Measurements from ENCODE around the gene DLK2.
"Not testable (repeated sequence)": the region's sequence is repeated elsewhere in the genome, so short reads cannot be mapped to it uniquely, and the experiment has no call there.

The DLK2 gene

DNA sequence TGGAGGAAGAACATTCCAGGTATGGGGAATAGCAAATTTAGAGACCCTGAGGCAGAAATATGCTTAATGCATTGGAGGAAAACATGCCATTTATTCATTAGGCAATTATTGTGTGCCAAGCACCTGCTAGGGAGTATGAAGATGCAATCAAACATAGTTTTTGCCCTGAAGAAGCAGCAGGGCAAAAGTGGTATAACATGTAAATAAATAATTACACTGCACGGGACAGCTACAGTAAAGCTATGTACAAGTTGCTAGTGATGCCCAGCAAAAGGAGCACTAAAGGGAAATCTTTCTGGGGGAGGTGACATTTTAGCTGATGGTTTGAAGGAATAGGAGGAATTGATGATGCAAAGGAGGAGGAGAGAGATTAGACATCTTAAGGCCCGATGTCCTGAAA, 21.4 kb upstream of the DLK2 start:
- Histone ChIP-seq H3K4me1 (peaks cover 28 to 47% (median 37%) of the 10 kb centered on the region in 10 experiments), H3K4me2 (peak overlapping the region; percentile 77 to 98 (median 95)), H3K9ac (peak overlapping the region; percentile 80 to 93 (median 86); a peak in 20 of 22 replicates), H3K4me3 (peak overlapping the region; percentile 61 to 80 (median 71)), H3K27ac (peak overlapping the region in 6 of 11 experiments; percentile 37 to 87 (median 80); a peak in 7 of 22 replicates), H3K27me3 (no peaks in the 10 kb centered on the region), H4K20me1 (peaks cover 0 to 19% (median 4%) of the 10 kb centered on the region in 11 experiments; a peak in 11 of 22 replicates), H3K9me3 (replicated peaks in 1 of 11) (no peaks in the 10 kb centered on the region), H3K36me3 (peaks cover 0 to 15% (median 4%) of the 10 kb centered on the region in 11 experiments; a peak in 3 of 22 replicates)
- TF ChIP-seq Cebpa-rat (IDR thresholded peaks at IDR 0.05): no peak

DNA sequence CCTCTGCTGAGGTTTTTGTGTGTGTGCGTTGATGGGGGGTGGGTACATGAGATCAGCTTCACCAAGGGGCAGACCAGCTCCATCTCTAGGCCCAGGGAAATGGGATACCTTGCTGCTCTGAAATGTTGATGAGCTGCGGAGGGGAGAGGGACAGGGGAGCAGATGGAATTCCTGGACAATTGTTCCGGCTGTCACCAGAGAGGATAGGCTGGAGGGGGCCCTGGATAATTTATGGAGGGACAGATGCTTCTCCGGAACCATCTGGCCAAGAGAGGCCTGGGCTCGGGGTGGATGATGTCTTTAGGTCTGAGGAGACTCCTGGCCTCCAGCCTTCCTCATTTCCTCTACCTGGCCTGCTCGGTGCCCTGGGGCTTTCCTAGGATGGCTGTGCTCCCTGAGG, 20.2 kb upstream of the DLK2 start:
- H3K27me3 ChIP-seq: no peaks in the 10 kb centered on the region
- H4K20me1 ChIP-seq: peaks cover 0 to 7% (median 0%) of the 10 kb centered on the region in 11 experiments; a peak in 6 of 22 replicates
- H3K4me3 ChIP-seq: no peak overlapping the region
- no peak overlapping the region for H3K4me2 ChIP-seq
- no peak overlapping the region for H3K27ac ChIP-seq
- H3K4me1 ChIP-seq: peaks cover 27 to 38% (median 34%) of the 10 kb centered on the region in 10 experiments
- no peak overlapping the region for H3K9ac ChIP-seq
- H3K36me3 ChIP-seq: peaks cover 0 to 15% (median 3%) of the 10 kb centered on the region in 11 experiments; a peak in 3 of 22 replicates
- TF ChIP-seq Cebpa-rat (IDR thresholded peaks at IDR 0.05): no peak
- no peaks in the 10 kb centered on the region for H3K9me3 ChIP-seq (replicated peaks in 1 of 11)

DNA sequence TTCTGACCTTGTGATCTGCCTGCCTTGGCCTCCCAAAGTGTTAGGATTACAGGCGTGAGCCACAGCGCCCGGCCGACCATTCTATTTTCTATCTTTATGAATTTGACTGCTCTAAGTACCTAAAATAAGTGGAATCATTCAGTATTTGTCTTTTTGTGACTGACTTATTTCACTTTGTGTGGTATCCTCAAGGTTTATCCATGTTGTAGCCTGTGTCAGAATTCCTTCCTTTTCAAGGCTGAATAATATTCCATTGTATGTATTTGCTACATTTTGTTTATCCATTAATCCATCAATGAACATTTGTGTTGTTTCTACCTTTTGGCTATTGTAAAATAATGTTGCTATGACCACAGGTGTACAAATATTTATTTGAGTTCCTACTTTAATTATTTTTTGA, 17.2 kb upstream of the DLK2 start:
- H3K4me2 ChIP-seq: no peak overlapping the region
- no peak overlapping the region for H3K27ac ChIP-seq
- no peaks in the 10 kb centered on the region for H3K36me3 ChIP-seq
- H4K20me1 ChIP-seq: no peaks in the 10 kb centered on the region
- no peak overlapping the region for H3K4me3 ChIP-seq
- TF ChIP-seq Cebpa-rat (IDR thresholded peaks at IDR 0.05): no peak
- no peaks in the 10 kb centered on the region for H3K9me3 ChIP-seq (replicated peaks in 1 of 11)
- no peaks in the 10 kb centered on the region for H3K27me3 ChIP-seq
- H3K9ac ChIP-seq: no peak overlapping the region
- peaks cover 0 to 10% (median 7%) of the 10 kb centered on the region in 10 experiments; a peak in 14 of 20 replicates for H3K4me1 ChIP-seq

DNA sequence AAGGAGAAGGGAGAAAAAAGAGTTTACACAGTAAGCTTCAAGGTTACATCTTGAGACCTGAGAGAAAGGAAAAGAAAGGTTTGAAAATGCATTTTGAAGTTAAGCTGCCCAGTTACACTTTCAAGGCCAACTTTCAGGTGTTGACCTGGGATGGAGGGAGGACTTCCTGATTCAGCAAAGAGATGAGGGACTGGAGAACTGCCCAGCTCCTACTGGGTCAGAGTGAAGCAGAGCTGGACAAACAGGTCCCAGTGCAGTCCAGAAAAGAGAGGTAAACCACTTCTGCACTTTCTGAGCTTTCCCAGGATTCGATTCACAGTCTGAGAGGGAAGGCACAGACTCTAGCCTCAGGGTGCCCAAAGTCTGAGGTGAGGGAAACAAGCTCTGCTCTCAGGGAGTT, 16.1 kb upstream of the DLK2 start:
- Histone ChIP-seq H3K36me3 (no peaks in the 10 kb centered on the region), H3K27me3 (no peaks in the 10 kb centered on the region), H3K4me3 (no peak overlapping the region), H3K4me2 (no peak overlapping the region), H4K20me1 (no peaks in the 10 kb centered on the region), H3K9me3 (replicated peaks in 1 of 11) (no peaks in the 10 kb centered on the region), H3K4me1 (peaks cover 0 to 2% (median 0%) of the 10 kb centered on the region in 10 experiments; a peak in 3 of 20 replicates), H3K27ac (no peak overlapping the region), H3K9ac (no peak overlapping the region)
- no peak for TF ChIP-seq Cebpa-rat (IDR thresholded peaks at IDR 0.05)

DNA sequence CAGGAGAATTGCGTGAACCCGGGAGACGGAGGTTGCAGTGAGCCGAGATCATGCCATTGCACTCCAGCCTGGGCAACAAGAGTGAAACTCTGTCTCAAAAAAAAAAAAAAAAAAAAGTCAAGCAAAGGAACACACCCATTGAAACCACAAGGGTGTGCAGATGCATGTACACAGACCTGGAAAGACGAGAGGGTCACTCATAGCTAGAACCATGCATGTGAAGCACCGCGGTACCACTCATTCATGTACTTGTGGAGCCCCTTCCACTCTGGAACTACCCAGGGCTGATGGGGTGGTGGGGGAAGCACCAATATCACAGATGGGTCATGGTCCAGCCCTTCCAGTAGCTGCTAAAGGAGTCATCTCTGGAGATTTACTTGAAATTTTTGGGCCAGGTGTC, 14.6 kb upstream of the DLK2 start:
- Histone ChIP-seq H3K4me1 (peaks cover 0 to 6% (median 0%) of the 10 kb centered on the region in 10 experiments; a peak in 5 of 20 replicates), H4K20me1 (no peaks in the 10 kb centered on the region), H3K27ac (no peak overlapping the region), H3K9ac (no peak overlapping the region), H3K27me3 (no peaks in the 10 kb centered on the region), H3K4me3 (no peak overlapping the region), H3K9me3 (replicated peaks in 1 of 11) (no peaks in the 10 kb centered on the region), H3K36me3 (no peaks in the 10 kb centered on the region), H3K4me2 (no peak overlapping the region)
- no peak for TF ChIP-seq Cebpa-rat (IDR thresholded peaks at IDR 0.05)

DNA sequence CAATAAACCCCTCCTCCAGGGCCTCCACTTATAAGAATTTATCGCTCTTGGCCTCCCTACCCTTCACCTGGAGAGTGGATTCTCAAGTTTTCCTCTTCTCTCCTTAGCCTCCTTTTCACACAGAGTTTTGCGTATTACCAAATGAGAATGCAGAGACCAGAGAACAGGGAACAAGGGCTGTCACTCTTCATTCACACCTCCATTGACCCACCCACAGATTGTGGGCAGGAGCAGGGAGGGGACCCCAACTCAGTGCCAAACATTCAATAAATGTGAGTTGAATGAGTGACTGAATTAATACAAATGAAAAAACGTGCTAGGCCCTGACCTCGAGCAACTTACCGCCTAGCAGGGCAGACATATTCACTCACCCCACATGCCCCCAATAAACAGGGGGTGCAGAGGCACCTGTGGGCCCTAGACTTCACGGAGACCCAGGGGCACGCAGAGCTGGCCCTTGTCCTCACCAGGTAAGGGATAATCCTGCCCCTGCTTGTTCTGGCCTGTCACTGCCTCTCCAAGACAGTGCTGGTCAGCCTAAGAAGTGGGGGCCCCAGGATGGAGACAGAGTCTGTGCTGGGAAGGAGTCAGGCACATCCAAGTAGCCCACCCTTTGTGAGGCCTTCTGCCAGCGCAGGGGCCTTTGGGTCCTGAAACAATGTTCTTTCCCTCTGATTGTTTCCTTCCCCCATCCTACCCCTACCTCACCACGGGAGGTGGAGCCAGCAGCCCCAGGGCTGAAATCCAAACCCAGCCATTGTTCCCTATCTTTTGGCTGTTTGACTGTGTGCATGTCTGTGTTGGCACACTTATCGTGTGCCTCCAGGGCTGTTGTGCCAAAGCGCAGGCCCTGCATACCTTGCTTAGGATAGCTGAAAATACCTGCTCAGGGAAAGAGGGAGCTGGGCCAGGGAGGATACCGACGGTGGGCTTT, 13.7 kb upstream of the DLK2 start:
- H3K9me3 ChIP-seq (replicated peaks in 1 of 11): no peaks in the 10 kb centered on the region
- H3K4me1 ChIP-seq: peaks cover 0 to 6% (median 0%) of the 10 kb centered on the region in 10 experiments; a peak in 5 of 20 replicates
- H3K4me2 ChIP-seq: no peak overlapping the region
- no peak overlapping the region for H3K4me3 ChIP-seq
- H3K27me3 ChIP-seq: no peaks in the 10 kb centered on the region
- H3K27ac ChIP-seq: no peak overlapping the region
- no peak overlapping the region for H3K9ac ChIP-seq
- no peak for TF ChIP-seq Cebpa-rat (IDR thresholded peaks at IDR 0.05)
- no peaks in the 10 kb centered on the region for H4K20me1 ChIP-seq
- H3K36me3 ChIP-seq: no peaks in the 10 kb centered on the region

DNA sequence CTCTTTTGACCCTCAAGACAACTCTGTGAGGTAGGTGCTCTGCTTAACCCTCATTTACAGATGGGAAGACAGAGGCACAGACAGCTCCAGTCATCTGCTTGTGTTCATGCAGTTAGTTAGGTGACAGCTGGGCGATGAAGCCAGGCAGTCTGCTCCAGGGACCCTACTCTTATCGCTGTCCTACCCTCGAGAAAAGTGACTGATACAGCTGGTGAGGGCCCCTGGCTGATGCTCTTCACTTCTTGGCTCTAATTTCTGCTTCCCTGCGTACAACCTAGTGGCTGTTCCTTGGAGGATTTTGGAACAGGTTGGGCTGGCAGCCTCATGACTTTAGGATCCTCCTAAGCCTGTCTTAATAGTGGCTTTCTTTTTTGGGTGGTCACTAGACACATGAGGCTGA, 12.9 kb upstream of the DLK2 start:
- no peak overlapping the region for H3K4me3 ChIP-seq
- no peak overlapping the region for H3K27ac ChIP-seq
- H4K20me1 ChIP-seq: no peaks in the 10 kb centered on the region
- no peak overlapping the region for H3K9ac ChIP-seq
- no peaks in the 10 kb centered on the region for H3K9me3 ChIP-seq (replicated peaks in 1 of 11)
- H3K4me2 ChIP-seq: no peak overlapping the region
- no peak for TF ChIP-seq Cebpa-rat (IDR thresholded peaks at IDR 0.05)
- no peaks in the 10 kb centered on the region for H3K27me3 ChIP-seq
- H3K4me1 ChIP-seq: peaks cover 0 to 6% (median 0%) of the 10 kb centered on the region in 10 experiments; a peak in 5 of 20 replicates
- H3K36me3 ChIP-seq: no peaks in the 10 kb centered on the region

DNA sequence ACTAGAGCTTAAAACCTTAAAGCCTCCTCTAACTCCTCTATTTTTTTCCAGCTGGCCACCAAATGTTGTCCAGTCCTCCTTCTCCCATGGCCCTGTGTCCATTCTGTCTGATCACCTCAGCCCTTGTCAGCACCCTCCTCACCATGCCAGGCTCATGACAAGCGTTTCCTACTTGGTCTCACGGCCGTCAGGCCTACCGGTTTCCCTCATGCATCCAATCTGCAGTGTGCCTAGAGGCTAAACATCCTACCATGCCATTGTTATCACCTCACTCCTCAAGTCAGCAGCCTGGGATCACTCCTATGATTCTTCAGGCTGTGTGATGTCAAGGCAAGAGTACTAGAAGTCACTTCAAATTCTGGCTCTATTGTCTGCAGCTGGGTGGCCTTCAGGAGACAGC, 12.4 kb upstream of the DLK2 start:
- Histone ChIP-seq H4K20me1 (no peaks in the 10 kb centered on the region), H3K36me3 (no peaks in the 10 kb centered on the region), H3K4me1 (peaks cover 0 to 6% (median 0%) of the 10 kb centered on the region in 10 experiments; a peak in 5 of 20 replicates), H3K27me3 (no peaks in the 10 kb centered on the region), H3K4me3 (no peak overlapping the region), H3K27ac (no peak overlapping the region), H3K9me3 (replicated peaks in 1 of 11) (no peaks in the 10 kb centered on the region), H3K4me2 (no peak overlapping the region), H3K9ac (no peak overlapping the region)
- TF ChIP-seq Cebpa-rat (IDR thresholded peaks at IDR 0.05): no peak

DNA sequence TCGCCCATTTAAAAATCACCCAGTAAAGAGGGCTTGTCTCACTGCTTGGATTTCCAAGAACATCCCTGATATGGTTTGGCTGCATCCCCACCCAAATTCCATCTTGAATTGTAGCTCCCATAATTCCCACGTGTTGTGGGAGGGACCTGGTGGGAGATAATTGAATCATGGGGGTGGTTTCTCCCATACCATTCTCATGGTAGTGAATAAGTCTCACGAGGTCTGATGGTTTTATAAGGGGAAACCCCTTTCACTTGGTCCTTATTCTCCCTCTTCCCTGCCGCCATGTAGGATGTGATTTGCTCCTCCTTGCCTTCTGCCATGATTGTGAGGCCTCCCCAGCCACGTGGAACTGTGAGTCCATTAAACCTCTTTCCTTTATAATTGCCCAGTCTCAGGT, 11.9 kb upstream of the DLK2 start:
- H3K27ac ChIP-seq; H3K4me3 ChIP-seq; H3K4me1 ChIP-seq; H3K9ac ChIP-seq; H3K27me3 ChIP-seq; H3K9me3 ChIP-seq (replicated peaks in 1 of 11); H3K36me3 ChIP-seq; H3K4me2 ChIP-seq; H4K20me1 ChIP-seq: not testable (repeated sequence)

All from BLaER1 treated with 17β-estradiol and CSF1 and Interleukin-3, amounts not matched to agents 10 nM and 100 nM (cell line).